HG03045 (cell line): ENCODE measurements around the gene ATP5IF1.

Experiments used
- ATAC-seq: cut with Tn5 transposase; IDR thresholded peaks from one replicate; pipeline ENCODE4 v1.9.1; 2021; ENCODE audit warnings: mild to moderate bottlenecking, moderate library complexity; ENCODE audit not compliant: unreplicated experiment

The ATP5IF1 gene

DNA sequence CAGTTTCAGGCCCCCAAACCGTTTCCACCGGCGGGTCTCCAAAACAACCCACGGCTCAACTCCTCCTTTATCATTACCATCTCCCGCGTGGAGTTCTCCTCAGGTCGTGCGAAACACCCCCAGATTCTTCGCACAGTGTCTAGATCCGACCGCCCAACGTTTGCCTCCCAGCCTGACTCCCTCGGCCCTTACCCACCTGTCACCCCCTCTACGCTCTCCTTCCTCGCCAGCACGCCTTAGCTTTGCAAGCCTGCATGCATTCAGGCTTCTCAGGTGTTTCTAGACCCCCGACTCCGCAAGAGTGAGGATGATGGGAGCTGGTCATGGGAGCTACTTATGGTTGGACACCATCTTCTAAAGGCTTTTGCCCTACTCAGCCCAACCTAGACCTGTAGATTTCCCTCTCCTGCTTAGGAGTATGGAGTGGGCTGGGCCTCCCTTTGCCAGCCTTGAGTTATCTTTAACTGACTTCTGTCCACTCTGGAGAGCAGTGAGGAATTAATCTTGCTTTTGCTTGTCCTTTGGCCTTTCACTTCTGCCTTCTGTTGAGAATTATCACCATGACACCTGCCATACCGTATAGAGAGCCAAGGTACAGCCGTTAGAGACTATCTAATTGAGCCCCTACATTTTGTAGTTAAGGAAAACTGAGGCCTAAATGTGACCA, 865 bp downstream of the ATP5IF1 start:
- ATAC-seq, result no peak

DNA sequence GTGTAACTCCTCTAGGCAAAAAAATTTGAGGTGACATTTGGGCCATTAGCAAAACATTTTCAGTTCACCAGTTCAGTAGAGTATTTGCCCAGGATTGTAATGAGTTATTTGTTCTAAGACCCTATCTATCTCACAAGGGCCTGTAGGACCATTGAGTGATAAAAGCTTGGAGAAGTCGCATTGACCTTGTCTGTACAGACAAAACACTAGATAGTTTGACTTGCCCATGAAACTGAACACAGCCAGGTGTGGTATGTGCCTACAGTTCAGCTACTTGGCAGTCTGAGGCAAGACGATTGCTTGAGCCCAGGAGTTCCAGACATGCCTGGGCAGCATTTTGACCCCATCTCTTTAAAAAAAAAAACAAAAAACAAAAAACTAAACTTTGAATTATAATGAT, 3.1 kb downstream of the ATP5IF1 start:
- ATAC-seq, result no peak

DNA sequence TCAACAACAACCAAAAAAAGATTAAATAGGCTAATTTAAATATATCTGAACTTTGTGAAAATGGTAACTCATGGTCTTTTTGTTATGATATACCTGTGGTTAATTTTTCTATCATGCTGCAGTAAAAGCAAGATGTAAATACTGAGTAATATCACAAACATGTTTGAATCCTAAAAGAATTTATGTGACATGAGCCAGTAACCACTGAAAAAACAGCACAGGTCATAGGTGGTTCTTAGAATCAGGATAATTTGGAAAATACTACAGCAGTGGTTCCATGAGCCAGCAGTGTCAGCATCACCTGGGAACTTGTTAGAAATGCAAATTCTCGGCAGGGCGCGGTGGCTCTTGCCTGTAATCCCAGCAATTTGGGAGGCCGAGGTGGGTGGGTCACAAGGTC, 4.1 kb downstream of the ATP5IF1 start:
- ATAC-seq, result no peak

DNA sequence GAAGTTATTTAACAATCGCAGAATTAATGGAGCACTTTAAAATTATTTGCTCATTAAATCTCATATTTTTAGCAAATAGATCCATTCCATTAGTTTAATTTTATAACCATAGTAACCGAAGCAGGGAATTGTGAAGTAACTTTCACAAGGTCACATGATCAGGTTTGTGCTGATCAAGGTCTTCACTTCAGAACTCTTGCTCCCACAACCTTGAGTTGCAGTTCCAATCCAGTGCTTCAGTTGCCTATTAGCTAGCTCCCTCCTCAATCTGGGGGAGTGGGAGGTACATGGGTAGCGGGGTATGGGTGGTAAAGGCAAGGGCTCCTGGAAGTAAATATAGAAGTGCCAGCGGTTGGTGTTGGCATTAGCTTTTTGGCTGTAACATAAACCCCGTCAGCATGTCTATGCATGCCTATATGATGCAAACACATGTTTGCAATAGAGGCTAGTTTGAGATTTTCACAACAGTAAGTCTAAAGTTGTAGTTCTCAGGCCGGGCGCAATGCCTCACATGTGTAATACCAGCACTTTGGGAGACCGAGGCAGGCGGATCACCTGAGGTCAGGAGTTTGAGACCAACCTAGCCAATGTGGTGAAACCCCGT, 5.8 kb downstream of the ATP5IF1 start:
- ATAC-seq, result no peak

DNA sequence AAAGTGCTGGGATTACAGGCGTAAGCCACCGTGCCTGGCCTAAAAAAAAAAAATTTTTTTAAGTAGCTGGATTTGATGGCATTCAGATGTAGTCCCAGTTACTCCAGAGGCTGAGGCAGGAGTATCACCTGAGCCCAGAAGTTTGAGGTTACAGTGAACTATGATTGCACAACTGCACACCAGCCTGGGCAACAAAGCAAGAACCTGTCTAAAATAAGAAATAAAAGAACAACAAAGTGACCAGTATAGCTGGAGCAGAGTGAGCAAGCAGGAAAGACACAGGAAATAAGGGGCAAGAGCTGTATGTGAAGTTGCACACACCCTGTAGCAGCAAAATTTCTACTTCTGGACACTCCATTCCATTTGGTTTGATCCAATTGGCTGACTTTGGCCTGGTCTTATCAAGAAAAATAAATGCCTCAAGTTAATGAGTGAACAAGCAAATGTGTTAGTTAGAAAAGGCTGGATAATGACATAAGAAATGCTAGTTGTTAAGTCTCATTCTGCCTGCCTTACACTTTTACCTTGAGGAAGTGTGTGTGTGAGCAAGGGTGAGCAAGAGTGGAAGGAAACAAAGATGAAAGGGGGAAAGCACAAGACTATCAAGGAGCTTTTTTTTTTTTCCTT, 7.9 kb downstream of the ATP5IF1 start:
- ATAC-seq, result no peak

DNA sequence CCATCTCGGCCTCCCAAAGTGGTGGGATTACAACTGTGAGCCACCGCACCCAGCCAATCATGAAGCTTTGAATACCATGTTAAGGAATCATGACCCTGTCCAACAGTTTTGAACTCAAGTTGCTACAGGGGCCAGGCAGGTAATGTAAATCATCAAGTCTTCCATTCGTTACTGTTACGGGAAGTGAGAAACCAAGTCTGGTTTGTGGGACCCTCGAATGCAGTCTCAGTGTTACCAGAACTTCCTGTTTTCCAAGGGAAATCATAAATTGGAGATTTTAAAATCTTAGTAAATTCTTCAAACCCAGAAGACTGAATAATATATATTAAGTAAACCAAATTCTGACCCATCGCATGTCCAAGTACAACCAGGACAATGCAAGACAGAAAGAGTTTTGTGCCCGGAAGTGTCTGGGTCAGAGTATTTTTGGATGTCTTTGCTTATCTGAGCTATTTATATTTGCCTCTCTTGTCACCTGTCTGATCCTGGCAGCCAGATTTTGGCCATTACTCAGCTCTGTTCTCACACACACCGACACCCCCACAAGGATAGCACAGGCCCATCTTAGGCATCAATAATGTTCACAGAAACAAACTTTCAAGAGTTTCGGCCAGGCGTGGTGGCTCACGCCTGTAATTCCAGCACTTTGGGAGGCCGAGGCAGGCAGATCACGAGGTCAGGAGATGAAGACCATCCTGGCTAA, 8.8 kb downstream of the ATP5IF1 start:
- ATAC-seq, result no peak

DNA sequence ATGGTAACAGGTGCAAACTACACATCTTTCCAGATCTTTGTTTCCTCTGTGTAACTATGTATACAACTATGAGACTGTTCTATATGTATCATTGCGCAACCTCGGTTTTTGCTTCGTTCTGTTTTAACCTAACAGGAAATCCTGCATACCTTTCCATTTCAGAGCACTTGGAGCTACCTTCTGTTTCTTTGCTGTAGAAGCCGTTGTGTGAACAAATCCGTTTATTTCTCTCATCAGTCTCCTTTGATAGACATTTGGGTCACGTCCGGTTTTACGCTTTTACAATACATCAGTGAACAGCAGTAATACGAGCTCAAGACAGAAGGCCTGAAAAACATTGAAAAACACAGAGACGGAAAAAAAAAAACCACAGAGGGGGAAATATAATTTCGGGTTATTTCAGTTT, 10.5 kb downstream of the ATP5IF1 start:
- no peak for ATAC-seq

DNA sequence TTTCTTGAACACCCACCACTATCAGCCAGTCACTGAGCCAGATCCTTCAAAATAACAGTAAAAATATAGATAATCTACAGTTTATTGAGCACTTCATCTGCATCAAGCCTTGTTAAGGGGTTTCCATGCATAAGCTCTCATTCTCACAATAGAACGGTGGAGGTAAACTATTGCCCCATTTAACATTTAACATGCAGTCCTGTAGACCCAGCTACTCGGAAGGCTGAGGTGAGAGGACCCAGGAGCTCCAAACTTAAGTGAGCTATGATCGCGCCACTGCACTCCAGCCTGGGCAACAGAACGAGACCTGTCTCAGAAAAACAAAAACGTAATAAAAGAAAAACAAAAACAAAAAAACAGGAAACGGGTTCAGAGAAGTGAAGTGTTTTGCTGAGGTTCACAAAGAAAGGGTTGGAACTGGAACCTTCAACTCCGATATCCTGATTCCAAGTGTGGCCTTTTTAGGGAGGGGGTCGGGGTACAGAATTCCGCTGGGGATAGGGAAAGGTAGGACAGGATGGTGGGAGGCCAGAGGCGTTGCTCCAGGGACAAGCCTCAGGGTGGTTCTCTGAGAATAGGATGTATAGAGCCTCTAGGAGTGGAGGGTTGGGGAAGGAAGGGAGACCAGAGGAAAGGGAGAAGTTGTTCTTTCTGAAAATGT, 11.8 kb downstream of the ATP5IF1 start:
- no peak for ATAC-seq

DNA sequence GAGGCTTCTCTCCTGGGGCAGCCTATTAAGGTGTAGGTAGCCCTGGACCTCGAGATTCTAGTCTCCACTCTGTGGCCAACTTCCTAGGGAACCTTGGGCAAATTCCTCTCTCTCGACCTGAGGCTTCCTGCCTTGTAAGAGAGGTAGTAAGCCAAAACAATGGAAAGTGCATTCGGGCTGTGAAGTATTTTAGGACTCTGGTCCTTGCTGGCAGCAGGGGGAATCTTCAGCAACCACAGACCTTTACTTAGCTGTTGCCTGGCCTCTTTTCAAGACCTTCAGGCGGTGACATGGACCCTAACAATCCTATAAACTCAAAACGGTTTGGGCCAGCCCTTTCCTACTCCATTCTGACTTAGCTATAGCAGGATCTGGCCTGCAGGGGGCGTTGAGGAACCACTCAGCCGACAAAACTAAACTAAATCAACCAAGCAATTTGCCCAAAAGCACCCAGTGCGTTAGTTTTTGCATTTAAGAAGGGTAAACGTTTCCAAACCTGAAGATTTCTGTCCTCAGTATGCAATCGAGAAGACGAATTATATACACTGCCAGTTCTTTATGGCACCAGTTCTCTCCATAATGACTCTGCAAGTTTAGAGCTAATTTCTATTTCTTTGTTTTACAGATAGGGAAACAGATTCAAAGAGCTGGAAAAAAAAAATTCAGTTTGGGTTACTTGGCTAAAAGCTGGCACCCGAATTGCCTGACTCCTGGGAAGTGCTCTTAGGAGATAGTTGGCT, 12.5 kb downstream of the ATP5IF1 start:
- ATAC-seq, result no peak

DNA sequence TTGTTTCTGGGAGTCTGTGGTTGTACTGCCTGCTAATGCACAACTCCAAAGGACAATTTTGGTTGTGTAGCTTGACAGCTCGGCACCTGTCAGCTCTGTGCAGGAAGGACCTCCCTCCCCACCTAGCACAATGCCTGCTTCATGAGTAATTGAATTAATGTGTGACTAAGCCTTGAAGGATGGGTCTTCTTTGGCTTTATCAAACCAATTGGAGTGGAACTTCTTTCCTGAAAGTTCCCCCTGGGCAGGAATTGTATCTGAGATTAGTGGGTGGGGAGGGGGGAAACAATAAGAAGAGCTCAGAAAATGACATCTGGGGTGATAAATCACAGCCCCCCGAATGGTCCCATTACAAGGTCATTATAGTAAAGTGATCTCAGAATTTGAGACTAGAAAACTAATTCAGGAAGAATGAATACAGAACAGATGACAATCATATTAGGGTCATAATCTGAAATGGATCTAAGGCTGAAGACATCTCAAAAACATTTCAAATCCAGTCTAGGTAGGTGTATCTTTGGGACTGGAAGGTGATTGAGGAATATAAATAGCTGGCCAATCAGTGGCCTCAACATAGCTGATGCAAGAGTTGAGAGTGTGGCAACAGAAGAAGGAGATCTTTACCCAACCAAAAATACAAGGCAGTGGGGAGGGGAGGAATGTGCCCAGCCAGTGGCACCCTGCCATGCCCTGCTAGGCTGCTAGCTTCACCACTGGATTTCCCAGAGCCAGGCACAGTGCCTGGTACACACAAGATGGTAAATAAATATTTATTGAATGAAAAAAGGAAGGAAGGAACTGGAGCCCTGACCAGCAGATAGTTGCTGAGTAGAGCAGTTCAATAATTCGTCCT, 13.3 kb downstream of the ATP5IF1 start:
- no peak for ATAC-seq

DNA sequence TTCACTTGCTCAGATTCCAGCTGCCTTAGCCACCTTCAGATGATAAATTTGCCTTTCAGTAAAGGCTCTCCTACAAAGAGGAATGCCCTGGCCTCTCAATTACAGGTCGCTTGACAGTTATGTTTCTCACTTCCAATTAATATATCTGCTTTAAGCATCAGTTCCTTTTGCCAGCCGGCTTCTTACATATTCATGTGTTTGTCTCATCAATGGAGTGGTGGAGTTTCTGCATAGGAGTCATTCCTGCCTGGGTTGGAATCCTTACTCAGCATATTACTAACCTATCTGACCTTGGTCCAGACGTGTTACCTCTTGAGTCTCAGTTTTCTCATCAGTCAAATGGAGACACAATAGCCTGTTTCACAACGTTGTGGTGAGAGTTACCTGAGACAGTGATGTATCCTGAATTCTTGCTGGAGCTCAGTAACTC, 14.0 kb downstream of the ATP5IF1 start:
- ATAC-seq, result no peak

DNA sequence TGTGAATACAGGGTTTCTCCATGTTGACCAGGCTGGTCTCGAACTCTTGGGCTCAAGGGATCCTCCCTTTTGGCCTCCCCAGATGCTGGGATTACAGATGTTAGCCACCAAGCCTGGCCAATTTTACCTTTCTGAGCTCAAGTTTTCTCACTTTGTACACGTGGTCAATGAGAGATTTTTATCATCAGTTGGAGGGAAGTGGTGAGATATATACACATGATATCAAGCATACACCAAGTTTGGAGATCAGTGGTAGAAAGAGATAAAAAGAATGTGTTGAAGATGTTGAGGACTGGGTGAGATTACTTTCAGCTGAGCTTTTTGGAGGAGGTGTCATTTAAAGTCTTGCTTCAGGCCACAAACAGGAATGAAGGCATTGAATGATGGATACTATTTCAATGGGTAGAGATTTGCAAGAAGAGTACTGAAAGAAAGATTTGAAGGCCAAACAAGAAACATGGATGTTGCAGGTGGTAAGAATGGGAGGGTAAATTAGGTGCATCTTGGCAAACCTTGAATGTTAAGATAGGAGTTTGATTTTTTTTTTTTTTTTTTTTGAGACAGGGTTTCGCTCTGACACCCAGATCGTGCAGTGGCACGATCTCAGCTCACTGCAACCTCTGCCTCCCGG, 20.4 kb downstream of the ATP5IF1 start:
- ATAC-seq, result no peak

DNA sequence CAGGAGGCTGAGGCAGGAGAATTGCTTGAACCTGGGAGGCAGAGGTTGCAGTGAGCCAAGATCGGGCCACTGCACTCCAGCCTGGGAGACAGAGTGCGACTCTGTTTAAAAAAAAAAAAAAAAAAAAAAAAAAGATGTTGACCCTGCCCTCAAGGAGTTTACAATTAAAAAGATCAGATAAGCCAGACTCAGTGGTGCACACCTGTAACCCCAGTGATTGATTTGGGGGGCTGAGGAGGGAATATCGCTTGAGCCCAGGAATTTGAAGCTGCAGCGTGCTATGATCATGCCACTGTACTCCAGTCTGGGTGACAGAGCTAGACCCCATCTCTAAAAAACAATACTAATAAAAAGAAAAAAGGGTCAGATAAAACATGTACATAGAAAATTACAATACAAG, 21.8 kb downstream of the ATP5IF1 start:
- ATAC-seq, result no peak

DNA sequence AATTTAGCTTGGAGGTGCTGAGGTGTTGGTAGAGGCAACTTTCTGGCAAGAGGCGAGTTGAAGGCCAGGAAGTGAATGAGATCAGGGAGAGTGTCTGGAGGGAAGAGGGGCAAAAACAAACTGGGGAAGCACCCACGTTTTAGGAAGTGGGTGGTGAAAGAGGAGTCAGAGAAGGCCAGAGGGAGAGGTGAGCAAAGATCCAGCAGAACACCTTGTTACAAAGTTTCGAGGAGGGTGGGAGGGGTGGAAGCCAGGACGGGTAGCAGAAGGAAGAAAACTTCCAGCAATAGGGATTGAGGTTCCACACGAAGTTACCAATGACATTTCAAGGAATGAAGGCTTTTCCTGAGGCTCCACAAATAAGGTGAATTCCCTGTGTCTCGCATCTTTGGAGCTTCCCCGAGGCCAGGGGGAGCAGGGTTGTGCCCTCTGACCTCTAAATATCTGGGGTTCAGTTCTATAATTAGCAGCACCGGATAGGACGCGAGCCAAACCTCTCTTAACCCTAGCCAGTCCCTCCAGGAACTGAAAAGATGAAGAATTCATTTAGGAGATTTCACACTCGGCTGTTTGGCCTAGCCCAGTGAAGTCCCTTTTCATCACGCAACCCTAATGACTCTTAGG, 22.8 kb downstream of the ATP5IF1 start:
- ATAC-seq, result no peak

DNA sequence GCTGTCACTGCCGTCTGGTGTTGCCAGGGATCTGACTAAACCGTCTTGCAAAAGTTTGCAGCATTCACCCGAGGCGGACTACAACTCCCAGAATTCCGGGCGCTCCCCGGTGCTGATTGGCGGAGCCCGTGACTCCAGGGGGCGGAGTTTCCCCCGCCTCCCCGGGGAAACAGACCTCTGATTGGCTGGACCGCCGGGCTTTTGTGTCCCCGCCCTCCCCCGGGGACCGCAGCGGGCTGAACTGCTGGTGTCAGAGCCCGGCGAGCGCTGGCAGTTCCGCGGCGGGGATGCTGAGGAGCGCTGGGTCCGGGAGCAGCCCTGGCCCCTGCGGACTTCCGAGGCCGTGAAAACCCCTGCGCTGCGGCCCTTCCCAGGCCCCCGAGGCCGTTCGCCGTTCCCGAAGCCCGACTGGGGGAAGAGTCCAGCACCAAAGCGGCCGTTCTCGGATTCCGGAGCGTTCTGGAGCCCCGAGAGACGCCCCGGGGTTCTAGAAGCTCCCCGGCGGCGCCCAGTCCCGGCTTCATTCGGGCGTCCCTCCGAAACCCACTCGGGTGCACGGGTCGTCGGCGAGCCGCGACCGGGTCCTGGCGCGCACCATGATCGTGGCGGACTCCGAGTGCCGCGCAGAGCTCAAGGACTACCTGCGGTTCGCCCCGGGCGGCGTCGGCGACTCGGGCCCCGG, 23.5 kb downstream of the ATP5IF1 start, which contains the start of gene SESN2:
Gene SESN2 (plus strand): TSS at position 267 of the 682 bp plus-strand sequence. CDS start 330 bp downstream, at position 597.
- peak; percentile 94 for ATAC-seq

DNA sequence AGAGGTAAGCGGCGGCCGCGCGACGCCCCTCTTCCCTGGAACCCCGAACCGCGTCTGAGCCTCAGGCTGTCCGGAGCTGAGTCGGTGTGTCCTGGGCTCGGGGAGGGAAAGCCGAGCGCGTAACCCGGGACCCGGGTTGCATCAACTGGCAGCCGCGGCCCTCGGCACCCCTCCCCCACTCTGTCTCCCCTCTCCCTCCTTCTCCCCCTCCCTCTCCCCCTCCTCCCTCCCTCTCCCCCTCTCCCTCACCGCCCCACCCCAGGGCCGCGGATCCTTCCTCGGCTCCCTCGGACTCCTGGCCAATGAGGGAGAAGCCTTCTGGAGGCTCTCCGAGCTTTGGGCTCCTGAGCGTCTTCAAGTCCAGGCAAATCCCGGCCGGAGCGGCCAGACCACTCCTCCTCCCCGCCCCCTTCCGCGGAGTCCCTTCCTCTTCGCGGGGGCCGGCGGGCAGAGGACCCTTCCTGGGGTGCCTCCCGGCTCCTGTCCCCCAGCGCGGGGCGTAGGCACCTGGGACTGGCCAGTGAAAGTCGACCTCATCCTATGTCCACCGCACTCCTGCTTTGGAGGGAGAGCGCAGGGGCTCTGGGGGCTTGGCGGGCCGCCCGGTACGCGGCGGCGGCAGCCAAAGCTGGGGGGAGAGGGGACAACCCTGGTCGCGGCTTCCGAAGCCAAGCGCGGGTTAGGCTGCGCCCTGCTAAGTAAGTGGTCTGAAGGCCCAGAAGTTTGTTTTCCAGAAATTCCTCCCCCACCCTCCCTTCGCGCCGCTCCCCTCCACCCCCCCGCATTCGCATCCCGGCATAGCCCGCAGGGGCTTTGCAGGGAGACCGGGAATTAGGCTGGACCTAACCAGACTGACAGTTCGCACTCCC, 24.2 kb downstream of the ATP5IF1 start:
- peak; percentile 12 for ATAC-seq

DNA sequence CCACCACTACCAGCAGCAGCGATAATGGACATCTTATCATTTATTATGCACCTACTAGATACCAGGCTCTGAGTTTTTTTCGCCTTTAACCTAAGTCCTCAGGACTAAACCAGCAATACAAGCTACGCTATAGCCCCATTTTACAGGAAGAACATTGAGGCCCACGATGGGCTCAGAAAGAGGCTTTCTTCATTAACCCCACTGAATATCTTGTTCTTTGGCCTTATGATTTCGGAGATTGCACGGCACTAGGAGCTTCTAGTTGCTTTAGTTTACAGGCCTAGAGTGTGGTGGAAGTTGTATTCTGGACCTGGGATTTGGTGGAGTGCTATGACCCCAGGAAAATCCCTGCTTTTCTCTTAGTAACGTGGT, 24.9 kb downstream of the ATP5IF1 start:
- no peak for ATAC-seq
